ENCODE data around the gene OR4D9.
"Not testable (repeated sequence)": the region's sequence is repeated elsewhere in the genome, so short reads cannot be mapped to it uniquely, and the experiment has no call there.

OR4D9 gene

GRCh38 chr11:59523541-59523940 is 12.2 kb downstream of the OR4D9 start:
- Histone ChIP-seq H3K27me3 (ENCODE audit: control insufficient read depth in 1 of 2, insufficient read depth in 2 of 2, low read length in 2 of 2) (peaks cover 0 to 2% of the 10 kb centered on the region in 2 donors), H3K9ac (ENCODE audit: low read length in 2 of 2) (no peak overlapping the region), H3K27ac (ENCODE audit: low read length) (no peak overlapping the region), H3K4me1 (ENCODE audit: control insufficient read depth, insufficient read depth, low read length) (no peaks in the 10 kb centered on the region), H3K9me3 (ENCODE audit: control insufficient read depth in 2 of 2, low read length in 2 of 2) (no peaks in the 10 kb centered on the region), H3K4me3 (ENCODE audit: low read length in 2 of 2) (no peak overlapping the region), H3K36me3 (ENCODE audit: control insufficient read depth in 2 of 2, insufficient read depth in 2 of 2, low read length in 2 of 2) (no peaks in the 10 kb centered on the region)

DNA sequence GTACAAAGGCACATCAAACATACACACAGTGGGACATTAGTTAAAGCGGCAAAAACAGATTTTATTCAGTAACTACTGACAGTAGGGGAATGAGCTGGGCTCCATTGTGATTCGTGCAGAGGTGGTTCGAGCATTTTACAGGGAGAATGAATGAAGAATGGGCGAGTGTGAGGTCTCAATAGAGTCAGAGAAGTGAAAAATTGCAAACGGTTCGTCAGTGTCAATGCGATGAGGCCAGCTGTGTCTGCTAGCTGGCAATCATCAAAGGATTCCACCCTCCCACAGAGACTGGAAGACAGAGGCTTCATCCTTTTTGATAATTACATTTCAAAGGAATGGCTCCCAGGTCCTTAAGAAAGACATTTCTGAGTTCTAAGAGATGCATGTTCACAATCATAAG is 17.4 kb downstream of the OR4D9 start:
- no peaks in the 10 kb centered on the region for H3K4me1 ChIP-seq (ENCODE audit: control insufficient read depth, insufficient read depth, low read length)
- H3K27me3 ChIP-seq (ENCODE audit: control insufficient read depth in 1 of 2, insufficient read depth in 2 of 2, low read length in 2 of 2): peaks cover 0 to 2% of the 10 kb centered on the region in 2 donors
- no peaks in the 10 kb centered on the region for H3K9me3 ChIP-seq (ENCODE audit: control insufficient read depth in 2 of 2, low read length in 2 of 2)
- no peak overlapping the region for H3K27ac ChIP-seq (ENCODE audit: low read length)
- H3K4me3 ChIP-seq (ENCODE audit: low read length in 2 of 2): no peak overlapping the region
- H3K36me3 ChIP-seq (ENCODE audit: control insufficient read depth in 2 of 2, insufficient read depth in 2 of 2, low read length in 2 of 2): no peaks in the 10 kb centered on the region
- H3K9ac ChIP-seq (ENCODE audit: low read length in 2 of 2): no peak overlapping the region

GRCh38 chr11:59532620-59533019 is 21.3 kb downstream of the OR4D9 start:
- H3K4me1 ChIP-seq (ENCODE audit: control insufficient read depth, insufficient read depth, low read length): peaks cover under 1% of the 10 kb centered on the region
- H3K27ac ChIP-seq (ENCODE audit: low read length): no peak overlapping the region
- no peaks in the 10 kb centered on the region for H3K36me3 ChIP-seq (ENCODE audit: control insufficient read depth in 2 of 2, insufficient read depth in 2 of 2, low read length in 2 of 2)
- H3K9me3 ChIP-seq (ENCODE audit: control insufficient read depth in 2 of 2, low read length in 2 of 2): no peaks in the 10 kb centered on the region
- peaks cover 0 to 2% of the 10 kb centered on the region in 2 donors for H3K27me3 ChIP-seq (ENCODE audit: control insufficient read depth in 1 of 2, insufficient read depth in 2 of 2, low read length in 2 of 2)
- no peak overlapping the region for H3K4me3 ChIP-seq (ENCODE audit: low read length in 2 of 2)
- H3K9ac ChIP-seq (ENCODE audit: low read length in 2 of 2): no peak overlapping the region

- Histone ChIP-seq H3K36me3 (ENCODE audit: control insufficient read depth in 2 of 2, insufficient read depth in 2 of 2, low read length in 2 of 2) (no peaks in the 10 kb centered on the region), H3K27ac (ENCODE audit: low read length) (no peak overlapping the region), H3K9me3 (ENCODE audit: control insufficient read depth in 2 of 2, low read length in 2 of 2) (no peaks in the 10 kb centered on the region), H3K9ac (ENCODE audit: low read length in 2 of 2) (no peak overlapping the region), H3K4me1 (ENCODE audit: control insufficient read depth, insufficient read depth, low read length) (peaks cover 5% of the 10 kb centered on the region), H3K27me3 (ENCODE audit: control insufficient read depth in 1 of 2, insufficient read depth in 2 of 2, low read length in 2 of 2) (no peaks in the 10 kb centered on the region), H3K4me3 (ENCODE audit: low read length in 2 of 2) (no peak overlapping the region)
Observed at GRCh38 chr11:59534676-59535075, 23.3 kb downstream of the OR4D9 start.

GRCh38 chr11:59542142-59542810 is 30.9 kb downstream of the OR4D9 start:
- no peak overlapping the region for H3K9ac ChIP-seq (ENCODE audit: low read length in 2 of 2)
- H3K27ac ChIP-seq (ENCODE audit: low read length): no peak overlapping the region
- peaks cover 5% of the 10 kb centered on the region for H3K4me1 ChIP-seq (ENCODE audit: control insufficient read depth, insufficient read depth, low read length)
- H3K36me3 ChIP-seq (ENCODE audit: control insufficient read depth in 2 of 2, insufficient read depth in 2 of 2, low read length in 2 of 2): no peaks in the 10 kb centered on the region
- H3K9me3 ChIP-seq (ENCODE audit: control insufficient read depth in 2 of 2, low read length in 2 of 2): no peaks in the 10 kb centered on the region
- H3K27me3 ChIP-seq (ENCODE audit: control insufficient read depth in 1 of 2, insufficient read depth in 2 of 2, low read length in 2 of 2): no peaks in the 10 kb centered on the region
- no peak overlapping the region for H3K4me3 ChIP-seq (ENCODE audit: low read length in 2 of 2)

DNA sequence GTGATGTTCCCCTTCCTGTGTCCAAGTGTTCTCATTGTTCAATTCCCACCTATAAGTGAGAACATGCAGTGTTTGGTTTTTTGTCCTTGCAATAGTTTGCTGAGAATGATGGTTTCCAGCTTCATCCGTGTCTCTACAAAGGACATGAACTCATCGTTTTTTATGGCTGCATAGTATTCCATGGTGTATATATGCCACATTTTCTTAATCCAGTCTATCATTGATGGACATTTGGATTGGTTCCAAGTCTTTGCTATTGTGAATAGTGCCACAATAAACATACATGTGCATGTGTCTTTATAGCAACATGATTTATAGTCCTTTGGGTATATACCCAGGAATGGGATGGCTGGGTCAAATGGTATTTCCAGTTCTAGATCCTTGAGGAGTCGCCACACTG is 32.4 kb downstream of the OR4D9 start:
- H3K36me3 ChIP-seq (ENCODE audit: control insufficient read depth in 2 of 2, insufficient read depth in 2 of 2, low read length in 2 of 2); H3K9me3 ChIP-seq (ENCODE audit: control insufficient read depth in 2 of 2, low read length in 2 of 2): not testable (repeated sequence)

GRCh38 chr11:59544869-59545178 is 33.5 kb downstream of the OR4D9 start:
- Histone ChIP-seq H3K27me3 (ENCODE audit: control insufficient read depth in 1 of 2, insufficient read depth in 2 of 2, low read length in 2 of 2) (no peaks in the 10 kb centered on the region), H3K27ac (ENCODE audit: low read length) (no peak overlapping the region), H3K4me3 (ENCODE audit: low read length in 2 of 2) (no peak overlapping the region), H3K9me3 (ENCODE audit: control insufficient read depth in 2 of 2, low read length in 2 of 2) (no peaks in the 10 kb centered on the region), H3K9ac (ENCODE audit: low read length in 2 of 2) (no peak overlapping the region), H3K36me3 (ENCODE audit: control insufficient read depth in 2 of 2, insufficient read depth in 2 of 2, low read length in 2 of 2) (no peaks in the 10 kb centered on the region), H3K4me1 (ENCODE audit: control insufficient read depth, insufficient read depth, low read length) (no peaks in the 10 kb centered on the region)

More for the DNA sequence above, 32.4 kb downstream of the OR4D9 start:
- not testable (repeated sequence) for H3K4me3 ChIP-seq (ENCODE audit: low read length in 2 of 2); H3K4me1 ChIP-seq (ENCODE audit: control insufficient read depth, insufficient read depth, low read length); H3K27me3 ChIP-seq (ENCODE audit: control insufficient read depth in 1 of 2, insufficient read depth in 2 of 2, low read length in 2 of 2); H3K9ac ChIP-seq (ENCODE audit: low read length in 2 of 2); H3K27ac ChIP-seq (ENCODE audit: low read length)

DNA sequence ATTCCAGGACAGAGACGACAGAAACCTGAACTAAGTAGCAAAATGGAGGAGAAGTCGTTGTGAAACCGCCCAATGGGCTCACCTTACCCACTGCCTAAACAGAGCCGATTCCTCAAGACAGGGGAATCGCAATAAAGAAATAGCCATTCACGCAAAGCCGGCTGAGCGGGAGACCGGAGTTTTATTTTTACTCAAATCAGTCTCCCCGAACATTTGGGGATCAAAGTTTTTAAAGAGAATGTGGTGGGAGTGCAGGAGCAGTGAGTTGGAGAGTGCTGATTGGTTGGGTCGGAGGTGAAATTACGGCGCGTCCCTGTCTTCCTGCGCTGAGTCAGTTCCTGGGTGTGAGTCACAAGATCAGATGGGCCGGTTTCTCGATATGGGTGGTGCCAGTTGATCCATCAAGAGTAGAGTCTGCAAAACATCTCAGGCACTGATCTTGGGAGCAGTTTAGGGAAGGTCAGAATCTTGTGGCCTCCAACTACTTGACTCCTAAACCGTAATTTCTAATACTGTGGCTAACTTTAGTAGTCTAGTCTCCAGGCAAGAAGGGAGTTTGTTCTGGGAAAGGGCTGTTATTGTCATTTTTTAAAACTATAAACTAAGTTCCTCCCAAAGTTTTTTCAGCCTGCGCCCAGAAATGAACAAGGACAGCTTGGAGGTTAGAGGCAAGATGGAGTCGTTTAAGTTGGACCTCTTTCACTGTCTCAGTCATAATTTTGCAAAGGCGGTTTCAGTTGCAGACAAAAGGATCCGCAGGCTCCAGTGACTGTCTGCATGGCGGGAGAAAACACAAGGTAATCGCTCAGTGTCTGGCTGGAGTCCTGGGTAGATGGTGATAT is 34.1 kb downstream of the OR4D9 start:
- no peak overlapping the region for H3K4me3 ChIP-seq (ENCODE audit: low read length in 2 of 2)
- H3K9me3 ChIP-seq (ENCODE audit: control insufficient read depth in 2 of 2, low read length in 2 of 2): no peaks in the 10 kb centered on the region
- H3K27ac ChIP-seq (ENCODE audit: low read length): no peak overlapping the region
- H3K9ac ChIP-seq (ENCODE audit: low read length in 2 of 2): no peak overlapping the region
- no peaks in the 10 kb centered on the region for H3K36me3 ChIP-seq (ENCODE audit: control insufficient read depth in 2 of 2, insufficient read depth in 2 of 2, low read length in 2 of 2)
- H3K27me3 ChIP-seq (ENCODE audit: control insufficient read depth in 1 of 2, insufficient read depth in 2 of 2, low read length in 2 of 2): no peaks in the 10 kb centered on the region
- no peaks in the 10 kb centered on the region for H3K4me1 ChIP-seq (ENCODE audit: control insufficient read depth, insufficient read depth, low read length)

- not testable (repeated sequence) for H3K9me3 ChIP-seq (ENCODE audit: control insufficient read depth in 2 of 2, low read length in 2 of 2); H3K4me1 ChIP-seq (ENCODE audit: control insufficient read depth, insufficient read depth, low read length); H3K27ac ChIP-seq (ENCODE audit: low read length); H3K36me3 ChIP-seq (ENCODE audit: control insufficient read depth in 2 of 2, insufficient read depth in 2 of 2, low read length in 2 of 2); H3K4me3 ChIP-seq (ENCODE audit: low read length in 2 of 2); H3K27me3 ChIP-seq (ENCODE audit: control insufficient read depth in 1 of 2, insufficient read depth in 2 of 2, low read length in 2 of 2); H3K9ac ChIP-seq (ENCODE audit: low read length in 2 of 2)
Observed at GRCh38 chr11:59547605-59548308, 36.4 kb downstream of the OR4D9 start.

DNA sequence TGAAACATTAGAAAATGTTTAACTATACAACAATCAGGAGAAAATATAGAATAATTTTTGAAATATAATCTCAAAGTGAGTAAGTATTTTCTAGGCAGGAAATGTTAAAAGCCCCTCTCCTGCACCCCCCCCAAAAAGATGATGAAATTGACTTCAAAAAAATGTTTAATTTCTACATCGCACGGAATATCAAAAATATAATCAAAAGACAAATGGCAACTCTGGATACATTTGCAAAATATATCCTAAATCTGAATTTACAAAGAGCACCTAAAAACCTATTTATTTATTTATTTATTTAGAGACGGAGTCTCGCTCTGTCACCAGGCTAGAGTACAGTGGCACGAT is 36.9 kb downstream of the OR4D9 start:
- Histone ChIP-seq H3K4me1 (ENCODE audit: control insufficient read depth, insufficient read depth, low read length) (no peaks in the 10 kb centered on the region), H3K9ac (ENCODE audit: low read length in 2 of 2) (no peak overlapping the region), H3K4me3 (ENCODE audit: low read length in 2 of 2) (no peak overlapping the region), H3K27me3 (ENCODE audit: control insufficient read depth in 1 of 2, insufficient read depth in 2 of 2, low read length in 2 of 2) (no peaks in the 10 kb centered on the region), H3K9me3 (ENCODE audit: control insufficient read depth in 2 of 2, low read length in 2 of 2) (no peaks in the 10 kb centered on the region), H3K36me3 (ENCODE audit: control insufficient read depth in 2 of 2, insufficient read depth in 2 of 2, low read length in 2 of 2) (no peaks in the 10 kb centered on the region), H3K27ac (ENCODE audit: low read length) (no peak overlapping the region)
